ENCODE measurements around the gene CABLES1.
"Not testable (repeated sequence)": the region's sequence is repeated elsewhere in the genome, so short reads cannot be mapped to it uniquely, and the experiment has no call there.

CABLES1 gene

GRCh38 chr18:23268641-23269040 is 133.4 kb downstream of the CABLES1 start:
- no peak for DNase-seq (ENCODE audit: low read depth in 1 of 2, low spot score in 1 of 2)
- Histone ChIP-seq H3K27ac (replicated peaks) (no peak overlapping the region), H3K27me3 (ENCODE audit: insufficient read depth, poor library complexity, severe bottlenecking) (no peaks in the 10 kb centered on the region), H3K4me3 (replicated peaks; ENCODE audit: insufficient read depth, low read length) (no peak overlapping the region)
- TF ChIP-seq, protein P1, sequence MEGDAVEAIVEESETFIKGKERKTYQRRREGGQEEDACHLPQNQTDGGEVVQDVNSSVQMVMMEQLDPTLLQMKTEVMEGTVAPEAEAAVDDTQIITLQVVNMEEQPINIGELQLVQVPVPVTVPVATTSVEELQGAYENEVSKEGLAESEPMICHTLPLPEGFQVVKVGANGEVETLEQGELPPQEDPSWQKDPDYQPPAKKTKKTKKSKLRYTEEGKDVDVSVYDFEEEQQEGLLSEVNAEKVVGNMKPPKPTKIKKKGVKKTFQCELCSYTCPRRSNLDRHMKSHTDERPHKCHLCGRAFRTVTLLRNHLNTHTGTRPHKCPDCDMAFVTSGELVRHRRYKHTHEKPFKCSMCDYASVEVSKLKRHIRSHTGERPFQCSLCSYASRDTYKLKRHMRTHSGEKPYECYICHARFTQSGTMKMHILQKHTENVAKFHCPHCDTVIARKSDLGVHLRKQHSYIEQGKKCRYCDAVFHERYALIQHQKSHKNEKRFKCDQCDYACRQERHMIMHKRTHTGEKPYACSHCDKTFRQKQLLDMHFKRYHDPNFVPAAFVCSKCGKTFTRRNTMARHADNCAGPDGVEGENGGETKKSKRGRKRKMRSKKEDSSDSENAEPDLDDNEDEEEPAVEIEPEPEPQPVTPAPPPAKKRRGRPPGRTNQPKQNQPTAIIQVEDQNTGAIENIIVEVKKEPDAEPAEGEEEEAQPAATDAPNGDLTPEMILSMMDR (IDR thresholded peaks at IDR 0.05; ENCODE audit: insufficient read depth, low read length): no peak
- TF ChIP-seq, protein P2, sequence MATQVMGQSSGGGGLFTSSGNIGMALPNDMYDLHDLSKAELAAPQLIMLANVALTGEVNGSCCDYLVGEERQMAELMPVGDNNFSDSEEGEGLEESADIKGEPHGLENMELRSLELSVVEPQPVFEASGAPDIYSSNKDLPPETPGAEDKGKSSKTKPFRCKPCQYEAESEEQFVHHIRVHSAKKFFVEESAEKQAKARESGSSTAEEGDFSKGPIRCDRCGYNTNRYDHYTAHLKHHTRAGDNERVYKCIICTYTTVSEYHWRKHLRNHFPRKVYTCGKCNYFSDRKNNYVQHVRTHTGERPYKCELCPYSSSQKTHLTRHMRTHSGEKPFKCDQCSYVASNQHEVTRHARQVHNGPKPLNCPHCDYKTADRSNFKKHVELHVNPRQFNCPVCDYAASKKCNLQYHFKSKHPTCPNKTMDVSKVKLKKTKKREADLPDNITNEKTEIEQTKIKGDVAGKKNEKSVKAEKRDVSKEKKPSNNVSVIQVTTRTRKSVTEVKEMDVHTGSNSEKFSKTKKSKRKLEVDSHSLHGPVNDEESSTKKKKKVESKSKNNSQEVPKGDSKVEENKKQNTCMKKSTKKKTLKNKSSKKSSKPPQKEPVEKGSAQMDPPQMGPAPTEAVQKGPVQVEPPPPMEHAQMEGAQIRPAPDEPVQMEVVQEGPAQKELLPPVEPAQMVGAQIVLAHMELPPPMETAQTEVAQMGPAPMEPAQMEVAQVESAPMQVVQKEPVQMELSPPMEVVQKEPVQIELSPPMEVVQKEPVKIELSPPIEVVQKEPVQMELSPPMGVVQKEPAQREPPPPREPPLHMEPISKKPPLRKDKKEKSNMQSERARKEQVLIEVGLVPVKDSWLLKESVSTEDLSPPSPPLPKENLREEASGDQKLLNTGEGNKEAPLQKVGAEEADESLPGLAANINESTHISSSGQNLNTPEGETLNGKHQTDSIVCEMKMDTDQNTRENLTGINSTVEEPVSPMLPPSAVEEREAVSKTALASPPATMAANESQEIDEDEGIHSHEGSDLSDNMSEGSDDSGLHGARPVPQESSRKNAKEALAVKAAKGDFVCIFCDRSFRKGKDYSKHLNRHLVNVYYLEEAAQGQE (IDR thresholded peaks at IDR 0.05; ENCODE audit: insufficient replicate concordance, low read depth): no peak
- TF ChIP-seq SPI1 (IDR thresholded peaks at IDR 0.05; ENCODE audit: borderline replicate concordance, low read depth): no peak
- no peak for TF ChIP-seq POLR2AphosphoS5 (IDR thresholded peaks at IDR 0.05; ENCODE audit: low read depth)
- TF ChIP-seq GABPA (IDR thresholded peaks at IDR 0.05; ENCODE audit: low read depth): no peak

- not testable (repeated sequence) for H3K27ac ChIP-seq (replicated peaks); H3K27me3 ChIP-seq (ENCODE audit: insufficient read depth, poor library complexity, severe bottlenecking); H3K4me3 ChIP-seq (replicated peaks; ENCODE audit: insufficient read depth, low read length); DNase-seq (ENCODE audit: low read depth in 1 of 2, low spot score in 1 of 2)
Measured at GRCh38 chr18:23269068-23269467, 133.8 kb downstream of the CABLES1 start.

GRCh38 chr18:23269928-23270327 is 134.6 kb downstream of the CABLES1 start:
- TF ChIP-seq, protein P2 (IDR thresholded peaks at IDR 0.05; ENCODE audit: insufficient replicate concordance, low read depth): no peak
- no peak for TF ChIP-seq GABPA (IDR thresholded peaks at IDR 0.05; ENCODE audit: low read depth)
- H3K4me3 ChIP-seq (replicated peaks; ENCODE audit: insufficient read depth, low read length): no peak overlapping the region
- no peak overlapping the region for H3K27ac ChIP-seq (replicated peaks)
- no peaks in the 10 kb centered on the region for H3K27me3 ChIP-seq (ENCODE audit: insufficient read depth, poor library complexity, severe bottlenecking)
- DNase-seq (ENCODE audit: low read depth in 1 of 2, low spot score in 1 of 2): no peak

GRCh38 chr18:23270986-23271680 is 135.8 kb downstream of the CABLES1 start:
- no peak for DNase-seq (ENCODE audit: low read depth in 1 of 2, low spot score in 1 of 2)
- Histone ChIP-seq H3K27me3 (ENCODE audit: insufficient read depth, poor library complexity, severe bottlenecking) (no peaks in the 10 kb centered on the region), H3K27ac (replicated peaks) (no peak overlapping the region), H3K4me3 (replicated peaks; ENCODE audit: insufficient read depth, low read length) (no peak overlapping the region)
- TF ChIP-seq SPI1 (IDR thresholded peaks at IDR 0.05; ENCODE audit: borderline replicate concordance, low read depth) (no peak), GABPA (IDR thresholded peaks at IDR 0.05; ENCODE audit: low read depth) (no peak), POLR2AphosphoS5 (IDR thresholded peaks at IDR 0.05; ENCODE audit: low read depth) (no peak)
- TF ChIP-seq, protein P1 (IDR thresholded peaks at IDR 0.05; ENCODE audit: insufficient read depth, low read length): no peak
- TF ChIP-seq, protein P2 (IDR thresholded peaks at IDR 0.05; ENCODE audit: insufficient replicate concordance, low read depth): no peak

Data from HL-60 (cell line).